ENCODE results near the gene EPHA5. TPM values are rescaled to one million over a fixed set of nuclear protein-coding genes. Genes with fewer than 3 reads are reported as not detected.

EPHA5 gene
- total RNA-seq, 1 experiment from 2014 or later, result 0.04 TPM

- TF ChIP-seq PRDM15 (CRISPR knock-in tag; IDR thresholded peaks at IDR 0.05) (no peak), USF1 (CRISPR knock-in tag; IDR thresholded peaks at IDR 0.05) (no peak)
Observed at GRCh38 chr4:65401083-65401482, 269.2 kb downstream of the EPHA5 start (continued).

- DNase-seq (ENCODE audit: low spot score), result no peak
- Mint-ChIP-seq H3K4me3 (no peak overlapping the region), H3K27me3 (ENCODE audit: low read depth) (no peaks in the 10 kb centered on the region), H3K27ac (no peak overlapping the region), H3K4me1 (no peaks in the 10 kb centered on the region), H3K36me3 (peaks cover 2% of the 10 kb centered on the region; the same call in 1 of the 2 replicates), H3K9me3 (peaks cover 28% of the 10 kb centered on the region)
- ChIA-PET POLR2A (no interaction called here), CTCF (no interaction called here)
- ATAC-seq, result no peak
- no peak for TF ChIP-seq TCF7 (CRISPR knock-in tag; IDR thresholded peaks at IDR 0.05; ENCODE audit: low read depth)
- TF ChIP-seq HMGA2 (CRISPR knock-in tag; IDR thresholded peaks at IDR 0.05), result no peak
- no peak for TF ChIP-seq HMGXB4 (CRISPR knock-in tag; IDR thresholded peaks at IDR 0.05)
- TF ChIP-seq ETV6 (CRISPR knock-in tag; IDR thresholded peaks at IDR 0.05), result no peak
- TF ChIP-seq CTCF (IDR thresholded peaks at IDR 0.05), result no peak
- no peak for TF ChIP-seq RELA (CRISPR knock-in tag; IDR thresholded peaks at IDR 0.05; ENCODE audit: borderline replicate concordance)
- TF ChIP-seq ATF1 (CRISPR knock-in tag; IDR thresholded peaks at IDR 0.05), result no peak
- TF ChIP-seq TEAD1 (CRISPR knock-in tag; IDR thresholded peaks at IDR 0.05), result no peak
- no peak for TF ChIP-seq CBFB (CRISPR knock-in tag; IDR thresholded peaks at IDR 0.05; ENCODE audit: low read depth)
- no peak for TF ChIP-seq ZNF232 (CRISPR knock-in tag; IDR thresholded peaks at IDR 0.05)
- no peak for TF ChIP-seq JAZF1 (CRISPR knock-in tag; IDR thresholded peaks at IDR 0.05)
- TF ChIP-seq RORB (CRISPR knock-in tag; IDR thresholded peaks at IDR 0.05), result no peak
- TF ChIP-seq JUN (CRISPR knock-in tag; IDR thresholded peaks at IDR 0.05), result no peak
- TF ChIP-seq FOXP1 (CRISPR knock-in tag; IDR thresholded peaks at IDR 0.05; ENCODE audit: borderline replicate concordance), result no peak
- TF ChIP-seq USF2 (CRISPR knock-in tag; IDR thresholded peaks at IDR 0.05), result no peak
- no peak for TF ChIP-seq ATF6 (CRISPR knock-in tag; IDR thresholded peaks at IDR 0.05)
- no peak for TF ChIP-seq ZNF425 (CRISPR knock-in tag; conservative IDR thresholded peaks at IDR 0.05)
- TF ChIP-seq ZNF263 (CRISPR knock-in tag; IDR thresholded peaks at IDR 0.05; ENCODE audit: low read depth), result no peak
Observed at GRCh38 chr4:65399084-65399483, 271.2 kb downstream of the EPHA5 start.

Measured in WTC11 (cell line).